GM13976 (cell line): ENCODE measurements around the gene RIPK4.

ENCODE experiments used
- DNase-seq: peaks from one replicate; pipeline ENCODE4 v3.0.0; 2012; ENCODE audit warnings: low spot score
- in situ Hi-C: fragments of 300-500 bp; cut with MboI; formaldehyde crosslinking; loops from one replicate; pipeline ENCODE4 v1.12.0; 2022; ENCODE audit warnings: low sequenced_read_pairs, mixed read lengths, inconsistent platforms; ENCODE audit not compliant: unreplicated experiment
- TF ChIP-seq, protein P1 (sequence below): IDR thresholded peaks from 2 replicates; pipeline ENCODE4 v1.5.1; 2012; ENCODE audit warnings: borderline replicate concordance, mild to moderate bottlenecking; ENCODE audit not compliant: insufficient read depth; ENCODE audit errors: extremely low read depth, missing control alignments, control extremely low read depth

Gene RIPK4

DNA sequence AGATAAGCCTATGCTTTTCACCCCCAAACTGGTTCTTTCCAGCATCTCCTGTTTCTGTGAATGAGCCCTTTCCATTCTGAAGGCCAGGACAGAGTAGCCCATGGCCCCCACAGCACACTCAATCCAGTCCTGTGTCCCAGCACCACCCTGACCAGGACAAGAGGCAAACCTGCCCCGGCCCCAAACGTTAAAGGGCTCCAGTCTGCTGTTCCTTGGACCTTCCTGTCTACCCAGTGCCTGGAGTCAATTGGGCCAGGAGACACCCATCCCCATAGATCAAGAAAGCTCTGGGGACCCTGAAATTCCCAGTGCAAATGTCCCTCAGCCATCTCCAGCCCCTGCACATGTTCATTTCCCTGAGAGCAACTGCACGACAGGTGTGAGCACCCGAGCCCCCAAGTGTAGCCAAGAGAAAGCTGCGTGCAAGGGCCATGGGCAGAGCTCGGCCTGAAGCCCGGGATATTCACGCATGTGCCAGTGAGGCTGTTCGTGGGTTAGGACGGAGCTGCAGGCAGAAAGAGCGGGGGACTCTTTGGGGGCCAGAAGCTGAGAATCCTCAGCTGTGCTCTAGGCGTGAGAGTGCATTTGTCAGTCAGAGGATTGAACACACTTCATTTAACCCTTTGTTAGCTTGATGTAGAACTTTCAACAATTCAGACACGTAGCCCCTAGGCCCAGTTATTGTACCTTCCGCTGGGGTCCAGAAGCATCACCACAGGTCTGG lies 4.2 kb upstream of the RIPK4 start:
- no peak for DNase-seq
- in situ Hi-C loops: no loop called here
- TF ChIP-seq, protein P1, sequence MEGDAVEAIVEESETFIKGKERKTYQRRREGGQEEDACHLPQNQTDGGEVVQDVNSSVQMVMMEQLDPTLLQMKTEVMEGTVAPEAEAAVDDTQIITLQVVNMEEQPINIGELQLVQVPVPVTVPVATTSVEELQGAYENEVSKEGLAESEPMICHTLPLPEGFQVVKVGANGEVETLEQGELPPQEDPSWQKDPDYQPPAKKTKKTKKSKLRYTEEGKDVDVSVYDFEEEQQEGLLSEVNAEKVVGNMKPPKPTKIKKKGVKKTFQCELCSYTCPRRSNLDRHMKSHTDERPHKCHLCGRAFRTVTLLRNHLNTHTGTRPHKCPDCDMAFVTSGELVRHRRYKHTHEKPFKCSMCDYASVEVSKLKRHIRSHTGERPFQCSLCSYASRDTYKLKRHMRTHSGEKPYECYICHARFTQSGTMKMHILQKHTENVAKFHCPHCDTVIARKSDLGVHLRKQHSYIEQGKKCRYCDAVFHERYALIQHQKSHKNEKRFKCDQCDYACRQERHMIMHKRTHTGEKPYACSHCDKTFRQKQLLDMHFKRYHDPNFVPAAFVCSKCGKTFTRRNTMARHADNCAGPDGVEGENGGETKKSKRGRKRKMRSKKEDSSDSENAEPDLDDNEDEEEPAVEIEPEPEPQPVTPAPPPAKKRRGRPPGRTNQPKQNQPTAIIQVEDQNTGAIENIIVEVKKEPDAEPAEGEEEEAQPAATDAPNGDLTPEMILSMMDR: no peak

DNA sequence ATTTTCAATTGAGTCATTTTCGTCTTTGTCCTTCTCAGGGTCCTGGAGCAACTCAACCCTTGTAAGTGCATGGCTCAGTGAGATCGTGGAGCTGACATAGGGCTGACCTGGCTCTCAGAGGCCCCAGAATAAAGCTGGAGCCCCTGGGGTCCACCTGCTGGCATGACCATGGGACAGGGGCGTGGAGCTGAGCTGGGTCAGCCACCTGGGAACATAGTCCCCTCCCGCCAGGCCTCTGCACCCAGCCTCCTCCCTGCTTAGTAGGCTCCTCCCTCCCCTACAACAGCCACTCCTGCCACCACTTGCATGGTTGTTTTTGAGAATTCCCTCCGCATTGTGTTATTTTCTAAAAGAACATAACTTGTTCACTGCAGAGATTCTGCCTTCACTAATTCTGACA lies 3.1 kb upstream of the RIPK4 start:
- in situ Hi-C loops: no loop called here
- TF ChIP-seq, protein P1: no peak
- no peak for DNase-seq

DNA sequence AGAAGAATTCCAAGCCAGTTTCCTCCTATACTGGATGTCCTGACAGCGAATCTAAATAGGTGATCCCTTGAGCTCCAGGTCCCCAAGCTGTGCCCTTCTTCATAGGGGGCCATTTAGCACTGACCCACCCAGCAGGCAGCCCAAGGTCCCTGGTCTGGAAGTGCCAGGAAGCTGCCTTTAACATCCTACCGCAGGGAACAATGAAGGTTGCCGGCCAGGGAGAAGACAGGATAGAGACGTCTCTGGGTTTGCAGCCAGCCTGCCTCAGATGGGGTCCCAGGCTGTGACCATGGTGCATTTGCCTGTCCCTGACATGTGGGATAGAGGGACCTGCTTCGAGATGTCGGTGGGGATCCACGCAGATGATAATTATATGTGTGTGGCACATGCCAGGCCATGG lies 2.7 kb upstream of the RIPK4 start:
- TF ChIP-seq, protein P1: no peak
- in situ Hi-C loops: no loop called here
- no peak for DNase-seq

DNA sequence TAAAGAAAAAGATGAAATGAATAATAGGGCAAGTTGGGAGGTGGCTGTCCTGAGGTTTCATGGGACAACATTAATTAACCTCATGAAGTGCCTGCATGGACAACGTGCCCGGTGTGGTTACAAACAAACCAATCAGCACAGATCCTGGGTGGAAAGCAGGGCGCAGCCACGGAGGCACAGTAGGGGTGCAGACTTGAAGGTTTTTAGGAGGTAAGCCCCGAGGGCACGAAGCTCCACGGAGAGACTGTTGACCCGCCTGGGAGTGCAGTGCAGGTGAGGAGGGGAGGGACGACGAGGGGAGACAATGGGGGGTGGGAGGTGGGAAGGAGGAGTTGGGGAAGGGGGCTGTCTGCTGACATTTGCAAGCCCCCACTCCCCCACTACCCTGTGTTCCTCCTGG lies 2.3 kb upstream of the RIPK4 start:
- in situ Hi-C loops: no loop called here
- no peak for DNase-seq
- TF ChIP-seq, protein P1: no peak

DNA sequence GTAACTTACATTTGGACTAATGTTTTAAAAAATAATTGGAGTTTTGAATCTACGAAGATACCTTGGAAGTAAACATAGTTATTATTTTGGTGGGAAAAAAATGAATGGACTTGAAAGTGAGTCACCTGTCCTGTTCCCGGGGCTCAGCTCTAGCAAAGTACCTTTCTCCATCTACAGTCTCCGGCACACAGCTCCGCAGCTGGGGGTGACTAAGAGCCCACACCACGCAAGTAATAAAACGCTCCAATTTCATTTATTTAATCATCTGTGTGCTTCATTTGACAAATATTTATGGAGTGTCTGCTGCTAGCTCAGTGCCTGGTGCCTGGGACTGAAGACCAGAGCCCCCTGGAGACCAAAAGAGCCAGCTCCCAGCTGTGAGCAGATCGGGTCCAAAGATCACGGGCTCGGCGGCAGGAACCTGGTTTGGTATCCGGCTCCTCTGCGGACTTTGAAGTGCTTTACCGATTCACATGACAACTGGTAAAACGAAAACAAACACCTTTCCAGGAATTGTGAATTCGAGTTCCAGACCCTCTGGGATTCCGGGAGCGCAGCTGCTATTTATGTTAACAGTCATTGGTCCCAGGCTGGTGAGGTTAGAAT lies 1.7 kb upstream of the RIPK4 start:
- in situ Hi-C loops: no loop called here
- peak; percentile 35 for DNase-seq
- TF ChIP-seq, protein P1: no peak

DNA sequence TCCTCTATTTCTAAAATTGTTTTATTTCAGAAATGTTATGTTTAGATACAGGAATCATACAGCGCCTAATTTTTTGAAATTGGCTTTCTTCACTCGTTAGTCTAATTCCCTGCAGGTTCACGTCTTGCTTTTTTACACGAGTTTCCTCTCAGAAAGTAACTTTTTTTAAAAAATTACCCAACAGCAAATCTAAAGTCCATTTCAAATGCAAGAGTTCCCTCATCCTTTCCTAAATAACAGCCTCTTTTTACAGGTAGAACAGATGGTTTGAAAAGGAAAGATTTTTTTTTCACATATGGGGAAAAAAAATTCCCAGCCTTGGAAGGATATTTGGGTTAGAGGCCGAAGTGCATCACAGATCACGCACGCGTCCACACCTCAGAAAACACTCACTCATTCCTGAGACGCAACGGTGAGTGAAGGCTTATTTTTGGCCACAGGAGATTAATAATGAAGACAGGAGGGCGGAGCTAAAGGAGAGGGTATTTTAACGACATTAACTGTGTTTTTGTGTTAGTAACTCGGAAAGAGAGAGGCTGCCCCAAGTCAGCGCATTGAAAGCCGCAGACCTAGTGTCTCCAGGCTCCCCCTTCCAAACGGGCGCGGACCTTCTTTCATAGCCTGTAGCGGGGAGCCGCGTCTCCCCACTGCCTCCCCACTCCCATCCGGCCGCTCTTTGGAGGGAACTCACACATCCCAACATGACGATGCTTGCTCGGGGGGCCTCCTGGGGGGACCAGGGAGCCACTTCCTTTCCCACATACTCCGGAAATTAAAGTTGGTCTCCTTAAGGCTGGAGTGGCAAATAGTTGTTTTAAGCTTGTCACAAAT lies 969 bp upstream of the RIPK4 start:
- in situ Hi-C loops: no loop called here

More for the DNA sequence above, 969 bp upstream of the RIPK4 start:
- peak; percentile 34 for DNase-seq
- TF ChIP-seq, protein P1: no peak
